NAMALWA (cell line): Measurements from ENCODE around the gene CDH12.
"Not testable (repeated sequence)": the region's sequence is repeated elsewhere in the genome, so short reads cannot be mapped to it uniquely, and the experiment has no call there.

Experiments
- DNase-seq: peaks from one replicate; pipeline ENCODE4 v3.0.0-alpha.2; 2015; ENCODE audit warnings: low spot score

Gene CDH12

GRCh38 chr5:22010808-22011207 is 842.3 kb downstream of the CDH12 start:
- not testable (repeated sequence) for DNase-seq

GRCh38 chr5:22001097-22001496 is 852.0 kb downstream of the CDH12 start:
- not testable (repeated sequence) for DNase-seq

GRCh38 chr5:21985799-21986198 is 867.3 kb downstream of the CDH12 start:
- not testable (repeated sequence) for DNase-seq

GRCh38 chr5:21951571-21951970 is 901.6 kb downstream of the CDH12 start:
- DNase-seq: not testable (repeated sequence)

- DNase-seq: no peak
These were observed 922.0 kb downstream of the CDH12 start for GRCh38 chr5:21931116-21931515.

GRCh38 chr5:21919414-21920022 is 933.6 kb downstream of the CDH12 start:
- peak; percentile 84 for DNase-seq

GRCh38 chr5:21918451-21918850 is 934.7 kb downstream of the CDH12 start:
- DNase-seq: no peak

- DNase-seq: no peak
These were observed 942.4 kb downstream of the CDH12 start for GRCh38 chr5:21910731-21911130.

GRCh38 chr5:21895766-21896350 is 957.3 kb downstream of the CDH12 start:
- no peak for DNase-seq

GRCh38 chr5:21893161-21893560 is 960.0 kb downstream of the CDH12 start:
- DNase-seq: no peak

GRCh38 chr5:21889581-21889980 is 963.6 kb downstream of the CDH12 start:
- no peak for DNase-seq

GRCh38 chr5:21882074-21882745 is 970.9 kb downstream of the CDH12 start:
- no peak for DNase-seq

- DNase-seq: no peak
These were observed 973.0 kb downstream of the CDH12 start for GRCh38 chr5:21880164-21880563.

GRCh38 chr5:21862986-21863385 is 990.2 kb downstream of the CDH12 start:
- DNase-seq: no peak

GRCh38 chr5:21858441-21858840 is 994.7 kb downstream of the CDH12 start:
- DNase-seq: no peak

- DNase-seq: no peak
These were observed 996.2 kb downstream of the CDH12 start for GRCh38 chr5:21856987-21857386.

GRCh38 chr5:21847300-21847699 is 1005.8 kb downstream of the CDH12 start:
- DNase-seq: no peak

GRCh38 chr5:21844960-21845359 is 1008.2 kb downstream of the CDH12 start:
- DNase-seq: no peak

GRCh38 chr5:21834863-21835262 is 1018.3 kb downstream of the CDH12 start:
- no peak for DNase-seq

GRCh38 chr5:21831145-21831787 is 1021.9 kb downstream of the CDH12 start:
- no peak for DNase-seq

GRCh38 chr5:21826884-21827283 is 1026.3 kb downstream of the CDH12 start:
- DNase-seq: no peak

GRCh38 chr5:21823588-21823987 is 1029.6 kb downstream of the CDH12 start:
- no peak for DNase-seq

GRCh38 chr5:21823076-21823574 is 1030.0 kb downstream of the CDH12 start:
- no peak for DNase-seq
